K562 (cell line): Measurements from ENCODE around the gene ZDHHC11. TPM values are rescaled to one million over a fixed set of nuclear protein-coding genes. Genes with fewer than 3 reads are reported as not detected.

Source experiments
- ADNP ChIP-seq: fragments of 200-800 bp; sonication (Bioruptor generic); IDR thresholded peaks from 2 replicates; pipeline ENCODE4 v1.6.1; 2016; ENCODE audit warnings: missing genetic modification characterization, missing compliant biosample characterization
- ASH1L ChIP-seq: fragments of 450-650 bp; IDR thresholded peaks from 2 replicates; pipeline ENCODE4 v1.6.1; 2018; ENCODE audit warnings: borderline replicate concordance, mild to moderate bottlenecking, low read depth; ENCODE audit not compliant: partially characterized antibody
- C11orf30 ChIP-seq: fragments of 450-650 bp; IDR thresholded peaks from 2 replicates; pipeline ENCODE4 v1.6.1; 2016; ENCODE audit warnings: low read depth, mild to moderate bottlenecking
- CHD4 ChIP-seq: fragments of 200-600 bp; sonication (generic); IDR thresholded peaks from 3 replicates; pipeline ENCODE4 v1.6.1; 2012; ENCODE audit warnings: low read depth, mild to moderate bottlenecking, mixed read lengths, low read length, inconsistent platforms; ENCODE audit not compliant: insufficient read depth, insufficient replicate concordance, poor library complexity, severe bottlenecking
- GABPB2 ChIP-seq: fragments of 250-450 bp; sonication (Bioruptor Pico); conservative IDR thresholded peaks from 2 replicates; pipeline ENCODE4 v1.5.1; 2021; ENCODE audit warnings: mild to moderate bottlenecking
- HDAC2 ChIP-seq: fragments of 450-650 bp; IDR thresholded peaks from 2 replicates; pipeline ENCODE4 v1.6.1; 2016; ENCODE audit warnings: mild to moderate bottlenecking
- HES1 ChIP-seq: fragments of 450-650 bp; IDR thresholded peaks from 2 replicates; pipeline ENCODE4 v1.6.1; 2016; ENCODE audit warnings: low read depth, mild to moderate bottlenecking, moderate library complexity
- HNRNPUL1 ChIP-seq: fragments of 200-400 bp; formaldehyde crosslinking; IDR thresholded peaks from 2 replicates; pipeline ENCODE4 v1.6.1; 2017; ENCODE audit warnings: low read length
- IRF2 ChIP-seq: sonication (generic); formaldehyde crosslinking; IDR thresholded peaks from 2 replicates; pipeline ENCODE4 v1.8.1; 2022; ENCODE audit warnings: mild to moderate bottlenecking, missing genetic modification reagents
- NCOA6 ChIP-seq: fragments of 450-650 bp; IDR thresholded peaks from 2 replicates; pipeline ENCODE4 v1.6.1; 2017; ENCODE audit warnings: mild to moderate bottlenecking
- NR2C2 ChIP-seq, 2 experiments: fragments of 200-800 bp in 1 of 2; sonication (Bioruptor generic) in 1 of 2; sonication (generic) in 1 of 2; formaldehyde crosslinking in 1 of 2; IDR thresholded peaks; 2 replicates each; pipeline versions ENCODE4 v1.6.1 to v1.8.0; 2016 to 2022; ENCODE audit warnings: mild to moderate bottlenecking in 1 of 2, missing compliant biosample characterization in 1 of 2, missing genetic modification characterization in 1 of 2, missing genetic modification reagents in 1 of 2
- NR3C1 ChIP-seq: sonication (generic); formaldehyde crosslinking; IDR thresholded peaks from 2 replicates; pipeline ENCODE4 v1.8.1; 2022; ENCODE audit warnings: missing genetic modification reagents
- RBM15 ChIP-seq: fragments of 200-400 bp; formaldehyde crosslinking; IDR thresholded peaks from 2 replicates; pipeline ENCODE4 v1.6.1; 2018; ENCODE audit warnings: mild to moderate bottlenecking, low read length, moderate library complexity; ENCODE audit not compliant: insufficient read depth
- SP2 ChIP-seq: IDR thresholded peaks from 2 replicates; pipeline ENCODE4 v1.6.1; 2011; ENCODE audit warnings: mild to moderate bottlenecking, low read depth, low read length, moderate library complexity; ENCODE audit not compliant: poor library complexity, severe bottlenecking; ENCODE audit errors: extremely low read depth
- SREBF1 ChIP-seq: fragments of 150-350 bp; IDR thresholded peaks from 2 replicates; pipeline ENCODE4 v1.6.1; 2014; ENCODE audit warnings: antibody characterized with exemption, low read depth, low read length, borderline replicate concordance
- SRSF1 ChIP-seq: fragments of 200-400 bp; formaldehyde crosslinking; IDR thresholded peaks from 2 replicates; pipeline ENCODE4 v1.6.1; 2017; ENCODE audit warnings: mild to moderate bottlenecking, low read depth, low read length, moderate library complexity
- TBL1XR1 ChIP-seq, 2 experiments: IDR thresholded peaks; 2 replicates each; pipeline ENCODE4 v1.6.1; 2012; ENCODE audit warnings: improper control_type of control experiment in 2 of 2, low read length in 2 of 2, mild to moderate bottlenecking in 1 of 2
- TCF7L2 ChIP-seq: fragments of 150-350 bp; IDR thresholded peaks from 2 replicates; pipeline ENCODE4 v1.6.1; 2016; ENCODE audit warnings: low read depth, mild to moderate bottlenecking, low read length, moderate library complexity
- ZBED1 ChIP-seq: IDR thresholded peaks from 2 replicates; pipeline ENCODE4 v1.6.1; 2014
- ZBTB17 ChIP-seq: fragments of 450-650 bp; formaldehyde crosslinking; IDR thresholded peaks from 2 replicates; pipeline ENCODE4 v1.4.0; 2020; ENCODE audit warnings: mild to moderate bottlenecking
- ZBTB33 ChIP-seq: sonication (generic); formaldehyde crosslinking; IDR thresholded peaks from 2 replicates; pipeline ENCODE4 v1.8.1; 2023; ENCODE audit warnings: mild to moderate bottlenecking, missing genetic modification reagents
- ZNF280A ChIP-seq: fragments of 450-650 bp; IDR thresholded peaks from 2 replicates; pipeline ENCODE4 v1.6.1; 2018; ENCODE audit warnings: mild to moderate bottlenecking, low read depth; ENCODE audit not compliant: partially characterized antibody
- ZNF431 ChIP-seq: sonication (generic); formaldehyde crosslinking; IDR thresholded peaks from 2 replicates; pipeline ENCODE4 v1.8.0; 2022; ENCODE audit warnings: mild to moderate bottlenecking, missing genetic modification reagents
- ZNF707 ChIP-seq: fragments of 250-450 bp; sonication (Bioruptor Pico); conservative IDR thresholded peaks from 2 replicates; pipeline ENCODE4 v1.8.0; 2022; ENCODE audit warnings: inconsistent platforms, mild to moderate bottlenecking, moderate library complexity
- polyA plus RNA-seq, 8 experiments: library from polyadenylated mRNA; depleted of rRNA in 4 of 8; stranded (reverse) in 5 of 8; unstranded in 3 of 8; fragments of >200 nt; fragmentation: Nextera tagmentation in 2 of 8; fragmentation: Illumina TruSeq in 1 of 8; extraction: Ambion mirVana in 2 of 8; extraction: Trizol in 1 of 8; gene quantifications; 2 replicates each; pipeline versions ENCODE4 v1.2.1 to v1.2.3, GENCODE V29; 2011 to 2014; ENCODE audit warnings: inconsistent platforms in 1 of 8, missing spikeins in 1 of 8
- total RNA-seq, 7 experiments: library from RNA; depleted of rRNA in 6 of 7; stranded (reverse); fragments of >200 nt in 6 of 7; fragmentation: Illumina TruSeq in 2 of 7; extraction: Trizol in 2 of 7; gene quantifications; 2 replicates each; pipeline versions ENCODE4 v1.2.1 to v1.2.3, GENCODE V29; 2011 to 2021; ENCODE audit warnings: low replicate concordance in 1 of 7

ZDHHC11 gene
- total and polyA plus RNA-seq, 9 of the 15 experiments (the other 6 are each of a cell fraction or from before 2014, with no cell fraction given), result 0.07 to 2.3 (median 0.52) TPM

- TF ChIP-seq ZBTB33, result no peak
- no peak for TF ChIP-seq ZNF280A
- no peak for TF ChIP-seq SREBF1
- no peak for TF ChIP-seq ZBTB17 (CRISPR knock-in tag)
- no peak for TF ChIP-seq HNRNPUL1
- no peak for TF ChIP-seq IRF2 (CRISPR knock-in tag)
- no peak for TF ChIP-seq HES1
- TF ChIP-seq NR3C1 (CRISPR knock-in tag), result no peak
- TF ChIP-seq NR2C2 (CRISPR knock-in tag; IDR thresholded peaks at IDR 0.05), result no peak
- no peak for TF ChIP-seq NR2C2 (tag; IDR thresholded peaks at IDR 0.05)
- no peak for TF ChIP-seq RBM15
- no peak for TF ChIP-seq NCOA6
- no peak for TF ChIP-seq ZNF707 (CRISPR knock-in tag)
- no peak for TF ChIP-seq ZBED1
- no peak for TF ChIP-seq ASH1L
- TF ChIP-seq GABPB2 (CRISPR knock-in tag), result no peak
- 0 out of 2 replicates have a peak, but pooled peaks have one; percentile 26 for TF ChIP-seq HDAC2
- TF ChIP-seq SRSF1, result no peak
- TF ChIP-seq CHD4, result no peak
- TF ChIP-seq TCF7L2, result no peak
- TF ChIP-seq C11orf30, result no peak
- no peak for TF ChIP-seq TBL1XR1 (IDR thresholded peaks at IDR 0.05; ENCODE audit: low read length in 2 of 2)
- TF ChIP-seq ZNF431 (CRISPR knock-in tag), result no peak
- TF ChIP-seq SP2, result no peak
- TF ChIP-seq ADNP, result no peak
Measured at GRCh38 chr5:891117-891836, 40.5 kb upstream of the ZDHHC11 start (continued).
